Progenitor cell of endocrine pancreas (in vitro differentiated cells): ENCODE measurements around the gene CD82. TPM values are rescaled to one million over a fixed set of nuclear protein-coding genes. Genes with fewer than 3 reads are reported as not detected.

Source experiments
- DNase-seq: peaks from one replicate; pipeline ENCODE4 v3.0.0; 2021; ENCODE audit warnings: low spot score; ENCODE audit not compliant: unreplicated experiment
- H3K27ac Mint-ChIP-seq: 2 replicates; pipeline ENCODE4 v1.8.0; 2021; ENCODE audit warnings: mild to moderate bottlenecking, moderate library complexity, mixed read lengths
- H3K27me3 Mint-ChIP-seq: 2 replicates; pipeline ENCODE4 v1.8.0; 2021; ENCODE audit warnings: mixed read lengths
- H3K36me3 Mint-ChIP-seq: 2 replicates; pipeline ENCODE4 v1.8.0; 2022; ENCODE audit warnings: mixed read lengths; ENCODE audit not compliant: insufficient read depth
- H3K4me1 Mint-ChIP-seq: 2 replicates; pipeline ENCODE4 v1.8.0; 2021; ENCODE audit warnings: low read depth, mixed read lengths
- H3K4me3 Mint-ChIP-seq: 2 replicates; pipeline ENCODE4 v1.8.0; 2021; ENCODE audit warnings: low read depth, mild to moderate bottlenecking, moderate library complexity, mixed read lengths
- H3K9me3 Mint-ChIP-seq: 2 replicates; pipeline ENCODE4 v1.8.0; 2021; ENCODE audit warnings: low read depth, mixed read lengths
- CTCF ChIP-seq: fragments of 200-600 bp; sonication (generic); IDR thresholded peaks from one replicate; pipeline ENCODE4 v1.5.0; 2021; ENCODE audit warnings: antibody characterized with exemption, mild to moderate bottlenecking; ENCODE audit not compliant: unreplicated experiment
- total RNA-seq: library from RNA; stranded (reverse); gene quantifications from 2 replicates; pipeline ENCODE4 v1.2.1, GENCODE V29; 2021

The CD82 gene
- total RNA-seq, 1 donor from 2014 or later = 9.3 TPM

- H3K4me3 Mint-ChIP-seq = no peak overlapping the region
- no peak overlapping the region for H3K27ac Mint-ChIP-seq
- H3K9me3 Mint-ChIP-seq = no peaks in the 10 kb centered on the region
- DNase-seq = no peak
- peaks cover 14% of the 10 kb centered on the region for H3K27me3 Mint-ChIP-seq
- no peak for TF ChIP-seq CTCF
- peaks cover 4% of the 10 kb centered on the region for H3K4me1 Mint-ChIP-seq
- H3K36me3 Mint-ChIP-seq = no peaks in the 10 kb centered on the region
These were observed 41.0 kb downstream of the CD82 start for GRCh38 chr11:44606472-44606871.

GRCh38 chr11:44607319-44607962, 42.0 kb downstream of the CD82 start:
- Mint-ChIP-seq H3K4me3 (no peak overlapping the region), H3K4me1 (peaks cover 4% of the 10 kb centered on the region), H3K9me3 (no peaks in the 10 kb centered on the region), H3K27ac (no peak overlapping the region), H3K36me3 (no peaks in the 10 kb centered on the region), H3K27me3 (peaks cover 14% of the 10 kb centered on the region)
- DNase-seq = no peak
- no peak for TF ChIP-seq CTCF

- no peak overlapping the region for H3K4me3 Mint-ChIP-seq
- no peak for DNase-seq
- H3K27ac Mint-ChIP-seq = no peak overlapping the region
- peaks cover 14% of the 10 kb centered on the region for H3K27me3 Mint-ChIP-seq
- no peaks in the 10 kb centered on the region for H3K36me3 Mint-ChIP-seq
- H3K9me3 Mint-ChIP-seq = no peaks in the 10 kb centered on the region
- H3K4me1 Mint-ChIP-seq = peaks cover 4% of the 10 kb centered on the region
- no peak for TF ChIP-seq CTCF
These were observed 42.5 kb downstream of the CD82 start for GRCh38 chr11:44607987-44608386.

GRCh38 chr11:44608651-44608990, 43.2 kb downstream of the CD82 start:
- Mint-ChIP-seq H3K27me3 (peaks cover 13% of the 10 kb centered on the region), H3K4me3 (no peak overlapping the region), H3K36me3 (no peaks in the 10 kb centered on the region), H3K4me1 (peaks cover 4% of the 10 kb centered on the region), H3K27ac (no peak overlapping the region), H3K9me3 (no peaks in the 10 kb centered on the region)
- DNase-seq = no peak
- TF ChIP-seq CTCF = no peak

- no peak for DNase-seq
- H3K27ac Mint-ChIP-seq = no peak overlapping the region
- H3K27me3 Mint-ChIP-seq = peaks cover 8% of the 10 kb centered on the region
- H3K4me1 Mint-ChIP-seq = peaks cover 4% of the 10 kb centered on the region
- no peak for TF ChIP-seq CTCF
- H3K36me3 Mint-ChIP-seq = no peaks in the 10 kb centered on the region
- no peaks in the 10 kb centered on the region for H3K9me3 Mint-ChIP-seq
- H3K4me3 Mint-ChIP-seq = no peak overlapping the region
These were observed 43.7 kb downstream of the CD82 start for GRCh38 chr11:44608991-44609782.
